SU-DHL-6 (cell line): Measurements from ENCODE around the gene ROR1.

Experiments used
- H2AFZ ChIP-seq: fragments of 200-600 bp; sonication (generic); 2 replicates; pipeline ENCODE4 v1.6.1; 2014; ENCODE audit warnings: low read depth, mild to moderate bottlenecking, moderate library complexity, mixed read lengths, antibody characterized with exemption, low read length; ENCODE audit not compliant: severe bottlenecking
- H3F3A ChIP-seq: fragments of 200-600 bp; shearing (Covaris generic); 2 replicates; pipeline ENCODE4 v1.6.0; 2016; ENCODE audit warnings: antibody characterized with exemption, mild to moderate bottlenecking; ENCODE audit not compliant: insufficient read depth
- H3K27ac ChIP-seq: fragments of 200-600 bp; sonication (generic); 2 replicates; pipeline ENCODE4 v1.5.1; 2016; ENCODE audit warnings: low read depth, mild to moderate bottlenecking, low read length, moderate library complexity, mixed read lengths
- H3K27me3 ChIP-seq: fragments of 200-600 bp; sonication (generic), shearing (Covaris generic); 2 replicates; pipeline ENCODE4 v1.6.0; 2014; ENCODE audit warnings: mild to moderate bottlenecking, low read length
- H3K36me3 ChIP-seq: fragments of 200-600 bp; sonication (generic); 2 replicates; pipeline ENCODE4 v1.6.1; 2014; ENCODE audit warnings: mild to moderate bottlenecking, low read length, mixed read lengths
- H3K4me2 ChIP-seq: fragments of 300-600, 200-600 bp; shearing (Covaris generic), sonication (generic); 2 replicates; pipeline ENCODE4 v1.6.0; 2014; ENCODE audit warnings: low read length, low read depth, mild to moderate bottlenecking; ENCODE audit not compliant: poor library complexity, severe bottlenecking
- H3K4me3 ChIP-seq: fragments of 200-600 bp; sonication (generic); 2 replicates; pipeline ENCODE4 v1.5.1; 2014; ENCODE audit warnings: antibody characterized with exemption, low read length, mild to moderate bottlenecking, mixed read lengths; ENCODE audit not compliant: insufficient read depth, poor library complexity, severe bottlenecking
- H3K79me2 ChIP-seq: fragments of 200-600 bp; sonication (generic); 2 replicates; pipeline ENCODE4 v1.6.1; 2014; ENCODE audit warnings: mild to moderate bottlenecking, low read length, moderate library complexity; ENCODE audit not compliant: insufficient read depth
- H3K9ac ChIP-seq: fragments of 200-600 bp; sonication (generic); 2 replicates; pipeline ENCODE4 v1.7.0; 2014; ENCODE audit warnings: mild to moderate bottlenecking, low read length
- H3K9me2 ChIP-seq: fragments of 200-600 bp; sonication (generic); replicated peaks from 2 replicates; pipeline ENCODE4 v1.6.1; 2014; ENCODE audit warnings: low read length; ENCODE audit not compliant: insufficient read depth
- H3K9me3 ChIP-seq: fragments of 200-600 bp; sonication (generic); 2 replicates; pipeline ENCODE4 v1.6.1; 2014; ENCODE audit warnings: low read length, mixed read lengths; ENCODE audit not compliant: insufficient read depth
- H4K20me1 ChIP-seq: fragments of 200-600 bp; sonication (generic); 2 replicates; pipeline ENCODE4 v1.6.1; 2014; ENCODE audit warnings: low read depth, mild to moderate bottlenecking, antibody characterized with exemption, low read length, moderate library complexity, mixed read lengths
- CTCF ChIP-seq: fragments of 200-600 bp; sonication (generic); IDR thresholded peaks from one replicate; pipeline ENCODE4 v1.5.1; 2017; ENCODE audit warnings: antibody characterized with exemption, mild to moderate bottlenecking, low read length, moderate library complexity; ENCODE audit not compliant: insufficient read depth, poor library complexity, severe bottlenecking
- EZH2phosphoT487 ChIP-seq: fragments of 200-600 bp; sonication (generic), shearing (Covaris generic); conservative IDR thresholded peaks from 2 replicates; pipeline ENCODE4 v1.6.1; 2018; ENCODE audit warnings: mild to moderate bottlenecking, antibody characterized with exemption, low read length, moderate library complexity, mixed read lengths

Gene ROR1

DNA sequence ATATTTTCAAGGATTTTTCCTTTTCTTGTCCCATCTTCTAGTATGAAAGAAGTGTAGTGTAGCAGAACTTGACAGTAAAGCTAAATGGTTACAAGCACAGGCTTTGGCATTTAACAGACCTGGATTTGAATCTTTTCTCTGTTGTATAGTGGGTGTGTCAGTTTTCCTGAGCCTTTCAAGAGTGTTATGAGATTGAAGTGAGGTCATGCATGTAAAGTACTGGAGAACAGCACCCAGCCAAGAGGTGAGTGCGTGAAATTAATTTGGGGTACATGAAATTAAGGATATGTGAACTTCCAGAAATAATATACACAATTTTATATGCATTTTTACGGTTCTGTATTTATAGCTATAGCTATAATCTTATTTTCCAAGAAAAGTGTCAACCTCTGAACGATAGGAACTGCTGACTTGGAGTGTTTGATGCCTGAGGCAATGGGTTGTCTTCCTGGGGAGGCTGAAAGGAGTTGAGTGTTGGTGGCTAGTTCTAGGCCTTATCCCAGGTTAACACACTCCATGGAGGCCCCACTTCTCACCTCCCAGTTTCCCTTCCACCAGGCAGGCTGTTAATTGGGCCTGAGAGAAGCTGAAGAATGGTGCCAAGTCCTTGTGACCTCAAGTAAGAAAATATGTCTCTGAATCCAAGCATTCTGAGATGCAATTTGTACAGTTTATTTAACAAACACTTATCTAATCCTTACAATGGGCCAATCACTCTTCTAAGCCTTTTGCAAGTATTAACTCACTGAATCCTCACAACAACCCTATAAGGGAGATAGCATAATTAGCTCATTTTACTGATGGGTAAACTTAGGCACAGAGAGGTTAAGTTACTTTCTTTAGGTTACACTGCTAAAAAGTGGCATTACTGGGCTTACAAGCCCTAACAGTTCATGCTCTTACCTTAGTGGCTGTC lies 4.4 kb downstream of the ROR1 start:
- no peaks in the 10 kb centered on the region for H3K79me2 ChIP-seq
- no peak overlapping the region for H3K27ac ChIP-seq
- no peak overlapping the region for H2AFZ ChIP-seq
- H3F3A ChIP-seq, result no peaks in the 10 kb centered on the region
- H3K27me3 ChIP-seq, result no peaks in the 10 kb centered on the region
- no peaks in the 10 kb centered on the region for H3K9me3 ChIP-seq
- no peaks in the 10 kb centered on the region for H3K36me3 ChIP-seq
- no peaks in the 10 kb centered on the region for H4K20me1 ChIP-seq
- no peak for TF ChIP-seq CTCF
- TF ChIP-seq EZH2phosphoT487, result no peak
- H3K4me3 ChIP-seq, result no peak overlapping the region
- H3K9ac ChIP-seq, result no peak overlapping the region
- no peak overlapping the region for H3K4me2 ChIP-seq
- H3K9me2 ChIP-seq, result no peaks in the 10 kb centered on the region

DNA sequence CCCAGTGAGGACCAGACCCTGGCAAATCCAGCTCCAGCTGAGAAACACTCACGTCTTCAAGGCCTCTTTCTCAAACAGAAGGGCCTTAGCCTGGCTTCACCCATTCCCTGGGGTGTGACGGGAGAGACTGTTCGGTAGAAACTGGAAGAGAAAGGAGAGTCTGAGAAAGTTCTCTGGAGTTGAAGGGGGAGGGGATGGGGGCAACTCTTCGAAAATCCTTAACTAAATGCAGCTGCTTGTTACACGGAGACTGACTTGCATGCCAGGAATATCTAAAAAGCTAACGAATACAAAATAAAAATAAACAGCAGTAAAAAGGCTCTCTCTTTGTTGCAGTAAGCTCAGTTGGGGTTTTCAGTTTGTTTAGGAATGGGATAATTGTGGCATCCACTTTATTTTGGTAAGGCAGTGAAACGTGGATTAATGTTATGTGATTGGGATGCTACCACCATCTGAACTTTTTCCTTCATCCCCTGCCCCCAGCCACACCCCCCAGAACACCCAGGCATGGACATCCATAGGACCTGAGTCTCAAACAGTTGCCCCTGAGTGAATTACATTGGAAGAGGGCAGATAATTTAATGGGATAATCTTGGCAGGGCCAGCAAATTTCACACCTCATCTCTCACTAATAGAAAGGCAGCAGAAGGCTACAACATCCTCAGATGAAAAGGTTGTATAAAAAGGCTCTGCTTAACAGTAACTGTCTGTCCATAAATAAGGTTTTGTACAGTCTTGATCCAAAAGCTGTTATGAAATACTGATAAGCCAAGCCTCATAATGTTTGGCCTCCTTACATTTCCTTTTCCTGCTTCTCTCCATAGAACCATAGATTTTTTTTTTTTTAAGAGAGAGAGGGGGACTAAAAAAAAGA lies 5.8 kb downstream of the ROR1 start:
- H3K79me2 ChIP-seq, result no peaks in the 10 kb centered on the region
- no peak for TF ChIP-seq EZH2phosphoT487
- TF ChIP-seq CTCF, result no peak
- no peak overlapping the region for H3K9ac ChIP-seq
- H3K9me2 ChIP-seq, result no peaks in the 10 kb centered on the region
- H2AFZ ChIP-seq, result no peak overlapping the region
- no peak overlapping the region for H3K4me3 ChIP-seq
- no peak overlapping the region for H3K4me2 ChIP-seq
- H3F3A ChIP-seq, result no peaks in the 10 kb centered on the region
- H4K20me1 ChIP-seq, result no peaks in the 10 kb centered on the region
- H3K27ac ChIP-seq, result no peak overlapping the region
- H3K27me3 ChIP-seq, result no peaks in the 10 kb centered on the region
- no peaks in the 10 kb centered on the region for H3K36me3 ChIP-seq
- H3K9me3 ChIP-seq, result no peaks in the 10 kb centered on the region

DNA sequence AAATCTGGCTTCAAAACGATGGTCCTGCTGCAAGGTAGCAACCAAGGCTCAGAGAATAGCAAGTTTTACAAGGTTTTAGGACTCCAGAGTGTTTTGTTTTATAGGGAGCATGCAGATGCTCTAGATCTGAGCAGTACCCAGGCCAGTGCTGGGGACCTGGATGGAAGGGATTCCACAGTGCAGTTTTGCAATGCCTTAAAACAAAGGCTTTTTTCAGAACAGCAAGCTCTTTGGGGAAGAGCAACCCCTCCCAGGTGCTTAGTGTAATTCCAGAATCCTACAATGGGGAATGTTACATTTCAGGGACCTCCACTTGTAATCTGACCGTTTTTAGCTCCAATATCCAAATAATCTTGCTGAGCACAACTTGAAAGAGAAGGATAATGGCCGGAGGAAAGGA lies 6.7 kb downstream of the ROR1 start:
- H4K20me1 ChIP-seq, result no peaks in the 10 kb centered on the region
- no peaks in the 10 kb centered on the region for H3F3A ChIP-seq
- H3K4me3 ChIP-seq, result no peak overlapping the region
- H3K27ac ChIP-seq, result no peak overlapping the region
- H3K79me2 ChIP-seq, result no peaks in the 10 kb centered on the region
- H3K9me2 ChIP-seq, result no peaks in the 10 kb centered on the region
- H3K36me3 ChIP-seq, result no peaks in the 10 kb centered on the region
- H3K4me2 ChIP-seq, result no peak overlapping the region
- no peaks in the 10 kb centered on the region for H3K9me3 ChIP-seq
- H2AFZ ChIP-seq, result no peak overlapping the region
- H3K9ac ChIP-seq, result no peak overlapping the region
- no peaks in the 10 kb centered on the region for H3K27me3 ChIP-seq
- TF ChIP-seq EZH2phosphoT487 (no peak), CTCF (no peak)
